ENCODE measurements around the gene PROK2. TPM values are rescaled to one million over a fixed set of nuclear protein-coding genes. Genes with fewer than 3 reads are reported as not detected.

The PROK2 gene
- total and polyA plus RNA-seq, 2 donors (not counting 1 experiment from before 2014, with no cell fraction given), result 0.06 TPM; not detected in 1

DNA sequence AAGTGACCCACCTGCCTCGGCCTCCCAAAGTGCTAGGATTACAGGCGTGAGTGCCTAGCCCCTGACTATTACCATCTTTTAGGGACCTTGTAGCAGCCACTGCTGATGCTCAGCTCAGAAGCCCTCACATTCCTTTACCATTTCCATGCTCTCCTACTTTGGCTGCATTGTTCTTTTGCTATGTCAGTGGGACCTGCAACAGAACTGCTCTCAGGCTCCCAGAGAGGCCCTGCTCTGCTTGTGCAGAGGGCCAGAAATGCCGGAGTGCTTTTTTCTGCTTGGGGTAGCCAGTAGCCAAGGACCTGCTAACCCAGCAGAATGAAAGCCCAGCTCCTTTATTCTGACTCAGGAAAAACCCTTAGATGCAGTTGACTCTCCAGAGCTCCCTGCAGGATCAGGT is 18.3 kb upstream of the PROK2 start:
- no peak overlapping the region for H3K27ac ChIP-seq (ENCODE audit: low read length in 2 of 2)
- no peaks in the 10 kb centered on the region for H3K9me3 ChIP-seq (ENCODE audit: control extremely low read depth in 1 of 3, control insufficient read depth in 2 of 3, insufficient read depth in 1 of 3, low read length in 2 of 3)
- Mint-ChIP-seq H3K27me3 (peaks cover 36% of the 10 kb centered on the region), H3K4me3 (no peak overlapping the region), H3K27ac (no peak overlapping the region), H3K9me3 (ENCODE audit: insufficient read depth) (no peaks in the 10 kb centered on the region), H3K4me1 (no peaks in the 10 kb centered on the region)
- no peak overlapping the region for H2AFZ ChIP-seq (ENCODE audit: insufficient read depth, low read depth, low read length, poor library complexity, severe bottlenecking)
- intact Hi-C loops (cut with micrococcal nuclease), result no loop called here
- no peak overlapping the region for H3K4me3 ChIP-seq (ENCODE audit: control extremely low read depth in 1 of 5, extremely low read depth in 1 of 5, insufficient read depth in 1 of 5, low read depth in 2 of 5, low read length in 4 of 5)
- TF ChIP-seq, protein P1, sequence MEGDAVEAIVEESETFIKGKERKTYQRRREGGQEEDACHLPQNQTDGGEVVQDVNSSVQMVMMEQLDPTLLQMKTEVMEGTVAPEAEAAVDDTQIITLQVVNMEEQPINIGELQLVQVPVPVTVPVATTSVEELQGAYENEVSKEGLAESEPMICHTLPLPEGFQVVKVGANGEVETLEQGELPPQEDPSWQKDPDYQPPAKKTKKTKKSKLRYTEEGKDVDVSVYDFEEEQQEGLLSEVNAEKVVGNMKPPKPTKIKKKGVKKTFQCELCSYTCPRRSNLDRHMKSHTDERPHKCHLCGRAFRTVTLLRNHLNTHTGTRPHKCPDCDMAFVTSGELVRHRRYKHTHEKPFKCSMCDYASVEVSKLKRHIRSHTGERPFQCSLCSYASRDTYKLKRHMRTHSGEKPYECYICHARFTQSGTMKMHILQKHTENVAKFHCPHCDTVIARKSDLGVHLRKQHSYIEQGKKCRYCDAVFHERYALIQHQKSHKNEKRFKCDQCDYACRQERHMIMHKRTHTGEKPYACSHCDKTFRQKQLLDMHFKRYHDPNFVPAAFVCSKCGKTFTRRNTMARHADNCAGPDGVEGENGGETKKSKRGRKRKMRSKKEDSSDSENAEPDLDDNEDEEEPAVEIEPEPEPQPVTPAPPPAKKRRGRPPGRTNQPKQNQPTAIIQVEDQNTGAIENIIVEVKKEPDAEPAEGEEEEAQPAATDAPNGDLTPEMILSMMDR (IDR thresholded peaks at IDR 0.05), result no peak
- TF ChIP-seq EZH2 (IDR thresholded peaks at IDR 0.05; ENCODE audit: borderline replicate concordance, insufficient read depth, low read depth, low read length, poor library complexity, severe bottlenecking), result no peak
- no peaks in the 10 kb centered on the region for H3K79me2 ChIP-seq (ENCODE audit: control insufficient read depth, insufficient read depth, low read length)
- H4K20me1 ChIP-seq (ENCODE audit: control insufficient read depth, insufficient read depth, low read length, poor library complexity, severe bottlenecking), result no peaks in the 10 kb centered on the region
- no peaks in the 10 kb centered on the region for H3K36me3 ChIP-seq (replicated peaks in 1 of 2; ENCODE audit: control extremely low read depth in 1 of 2, control insufficient read depth in 1 of 2, extremely low read depth in 1 of 2, insufficient read depth in 2 of 2, low read length in 1 of 2)
- ChIA-PET CTCF (no interaction called here), POLR2A (no interaction called here)
- H3K9ac ChIP-seq (ENCODE audit: low read length), result no peak overlapping the region
- no peak overlapping the region for H3K4me2 ChIP-seq (replicated peaks; ENCODE audit: low read depth, low read length, poor library complexity, severe bottlenecking)
- DNase-seq (no peak), ATAC-seq (ENCODE audit: low read depth) (no peak)
- H3K4me1 ChIP-seq (ENCODE audit: control insufficient read depth in 2 of 2, insufficient read depth in 2 of 2, low read length in 2 of 2), result no peaks in the 10 kb centered on the region
- WGBS (ENCODE audit: insufficient coverage), result 96% methylated on average over 3 of the region's 3 CpGs
- H3K27me3 ChIP-seq (replicated peaks in 1 of 4; ENCODE audit: control extremely low read depth in 1 of 4, control insufficient read depth in 3 of 4, insufficient read depth in 4 of 4, low read length in 3 of 4), result peaks cover 0 to 17% (median 8%) of the 10 kb centered on the region in 4 experiments

DNA sequence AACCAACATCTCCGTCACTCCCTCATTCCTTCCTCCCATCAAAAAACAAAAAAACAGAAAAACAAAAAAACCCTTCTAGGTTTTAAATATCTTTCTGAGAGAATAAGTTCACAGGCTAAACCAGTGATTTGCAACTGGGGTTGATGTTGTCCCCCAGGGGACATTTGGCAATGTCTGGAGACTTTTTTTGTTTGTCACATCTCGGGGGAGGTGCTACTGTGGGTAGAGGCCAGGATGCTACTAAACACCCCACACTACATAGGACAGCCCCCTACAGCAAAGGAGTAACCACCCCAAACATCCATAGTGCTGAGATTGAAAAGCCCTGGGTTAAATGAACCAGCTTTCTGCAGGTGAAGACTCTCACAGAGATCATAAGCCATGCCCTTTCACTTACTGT is 17.0 kb upstream of the PROK2 start:
- H3K27me3 Mint-ChIP-seq, result peaks cover 36% of the 10 kb centered on the region
- no peak for DNase-seq
- no peaks in the 10 kb centered on the region for H3K36me3 ChIP-seq (replicated peaks in 1 of 2; ENCODE audit: control extremely low read depth in 1 of 2, control insufficient read depth in 1 of 2, extremely low read depth in 1 of 2, insufficient read depth in 2 of 2, low read length in 1 of 2)
- H3K27ac ChIP-seq (ENCODE audit: low read length in 2 of 2), result no peak overlapping the region
- H2AFZ ChIP-seq (ENCODE audit: insufficient read depth, low read depth, low read length, poor library complexity, severe bottlenecking), result no peak overlapping the region
- intact Hi-C loops (cut with micrococcal nuclease), result no loop called here
- H3K27ac Mint-ChIP-seq, result no peak overlapping the region
- POLR2A ChIA-PET, result no interaction called here
- peaks cover 0 to 18% (median 8%) of the 10 kb centered on the region in 4 experiments for H3K27me3 ChIP-seq (replicated peaks in 1 of 4; ENCODE audit: control extremely low read depth in 1 of 4, control insufficient read depth in 3 of 4, insufficient read depth in 4 of 4, low read length in 3 of 4)
- no peaks in the 10 kb centered on the region for H4K20me1 ChIP-seq (ENCODE audit: control insufficient read depth, insufficient read depth, low read length, poor library complexity, severe bottlenecking)
- no peak overlapping the region for H3K4me3 ChIP-seq (ENCODE audit: control extremely low read depth in 1 of 5, extremely low read depth in 1 of 5, insufficient read depth in 1 of 5, low read depth in 2 of 5, low read length in 4 of 5)
- H3K9me3 ChIP-seq (ENCODE audit: control extremely low read depth in 1 of 3, control insufficient read depth in 2 of 3, insufficient read depth in 1 of 3, low read length in 2 of 3), result no peaks in the 10 kb centered on the region
- CTCF ChIA-PET, result no interaction called here
- no CpG with 5 or more reads among the region's 2 CpGs for WGBS (ENCODE audit: insufficient coverage)
- no peak for TF ChIP-seq EZH2 (IDR thresholded peaks at IDR 0.05; ENCODE audit: borderline replicate concordance, insufficient read depth, low read depth, low read length, poor library complexity, severe bottlenecking)
- TF ChIP-seq, protein P1 (IDR thresholded peaks at IDR 0.05), result no peak
- no peaks in the 10 kb centered on the region for H3K4me1 Mint-ChIP-seq
- no peaks in the 10 kb centered on the region for H3K4me1 ChIP-seq (ENCODE audit: control insufficient read depth in 2 of 2, insufficient read depth in 2 of 2, low read length in 2 of 2)
- no peaks in the 10 kb centered on the region for H3K9me3 Mint-ChIP-seq (ENCODE audit: insufficient read depth)
- no peak overlapping the region for H3K4me2 ChIP-seq (replicated peaks; ENCODE audit: low read depth, low read length, poor library complexity, severe bottlenecking)
- H3K9ac ChIP-seq (ENCODE audit: low read length), result no peak overlapping the region
- ATAC-seq (ENCODE audit: low read depth), result no peak
- no peak overlapping the region for H3K4me3 Mint-ChIP-seq
- no peaks in the 10 kb centered on the region for H3K79me2 ChIP-seq (ENCODE audit: control insufficient read depth, insufficient read depth, low read length)

Data from B cell (primary cell).